Esophagus squamous epithelium (tissue), 4 donors: ENCODE results near the gene OTUD5.

Source experiments
- POLR2A ChIP-seq, 4 donors: fragments of 450-650 bp; IDR thresholded peaks; one replicate each; pipeline ENCODE4 v1.6.1; 2017; ENCODE audit warnings: antibody characterized with exemption in 4 of 4, mild to moderate bottlenecking in 4 of 4, moderate library complexity in 3 of 4
- TF ChIP-seq, protein P1 (sequence below), 6 experiments: fragments of 450-650 bp in 4 of 6; fragments of 200-600 bp in 2 of 6; sonication (generic) in 2 of 6; IDR thresholded peaks; one replicate each; pipeline ENCODE4 v1.5.1; 2016 to 2019; ENCODE audit warnings: antibody characterized with exemption in 6 of 6, mild to moderate bottlenecking in 4 of 6, moderate library complexity in 4 of 6

DNA sequence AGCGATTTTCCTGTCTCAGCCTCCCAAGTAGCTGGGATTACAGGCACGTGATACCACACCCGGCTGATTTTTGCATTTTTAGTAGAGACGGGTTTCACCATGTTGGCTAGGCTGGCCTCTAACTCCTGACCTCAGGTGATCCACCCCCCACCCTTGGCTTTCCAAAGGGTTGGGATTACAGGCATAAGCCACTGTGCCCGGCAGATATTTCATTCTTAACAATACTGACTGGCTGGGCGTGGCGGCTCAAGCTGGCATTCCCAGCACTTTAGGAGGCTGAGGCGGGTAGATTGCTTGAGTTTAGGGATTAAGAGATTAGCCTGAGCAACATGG lies 58.4 kb downstream of the OTUD5 start:
- TF ChIP-seq, protein P1, sequence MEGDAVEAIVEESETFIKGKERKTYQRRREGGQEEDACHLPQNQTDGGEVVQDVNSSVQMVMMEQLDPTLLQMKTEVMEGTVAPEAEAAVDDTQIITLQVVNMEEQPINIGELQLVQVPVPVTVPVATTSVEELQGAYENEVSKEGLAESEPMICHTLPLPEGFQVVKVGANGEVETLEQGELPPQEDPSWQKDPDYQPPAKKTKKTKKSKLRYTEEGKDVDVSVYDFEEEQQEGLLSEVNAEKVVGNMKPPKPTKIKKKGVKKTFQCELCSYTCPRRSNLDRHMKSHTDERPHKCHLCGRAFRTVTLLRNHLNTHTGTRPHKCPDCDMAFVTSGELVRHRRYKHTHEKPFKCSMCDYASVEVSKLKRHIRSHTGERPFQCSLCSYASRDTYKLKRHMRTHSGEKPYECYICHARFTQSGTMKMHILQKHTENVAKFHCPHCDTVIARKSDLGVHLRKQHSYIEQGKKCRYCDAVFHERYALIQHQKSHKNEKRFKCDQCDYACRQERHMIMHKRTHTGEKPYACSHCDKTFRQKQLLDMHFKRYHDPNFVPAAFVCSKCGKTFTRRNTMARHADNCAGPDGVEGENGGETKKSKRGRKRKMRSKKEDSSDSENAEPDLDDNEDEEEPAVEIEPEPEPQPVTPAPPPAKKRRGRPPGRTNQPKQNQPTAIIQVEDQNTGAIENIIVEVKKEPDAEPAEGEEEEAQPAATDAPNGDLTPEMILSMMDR (IDR thresholded peaks at IDR 0.05) = no peak
- no peak for TF ChIP-seq POLR2A (IDR thresholded peaks at IDR 0.05)
